ENCODE data around the gene TMEFF2. TPM values are rescaled to one million over a fixed set of nuclear protein-coding genes. Genes with fewer than 3 reads are reported as not detected.

Gene TMEFF2
- polyA plus RNA-seq, 1 of the 3 experiments (the other 2 are of a cell fraction), result 5.4 TPM

- Histone ChIP-seq H3K27me3 (ENCODE audit: insufficient read depth) (no peaks in the 10 kb centered on the region), H3K79me2 (ENCODE audit: insufficient read depth) (no peaks in the 10 kb centered on the region), H3F3A (replicated peaks; ENCODE audit: insufficient read depth) (peaks cover under 1% of the 10 kb centered on the region), H3K9ac (no peak overlapping the region), H3K9me2 (no peaks in the 10 kb centered on the region), H3K36me3 (replicated peaks in 1 of 2; ENCODE audit: control insufficient read depth in 1 of 2, insufficient read depth in 2 of 2, low read length in 1 of 2) (no peaks in the 10 kb centered on the region), H4K20me1 (ENCODE audit: insufficient read depth) (no peaks in the 10 kb centered on the region), H3K9me3 (no peaks in the 10 kb centered on the region), H2AFZ (ENCODE audit: low read depth) (no peak overlapping the region), H3K4me1 (ENCODE audit: control insufficient read depth in 1 of 2, insufficient read depth in 2 of 2, low read depth in 1 of 2, low read length in 1 of 2) (peaks cover 0 to 5% of the 10 kb centered on the region in 2 experiments; a peak in 1 of 4 replicates), H3K4me3 (ENCODE audit: low read depth in 2 of 2, low read length in 1 of 2) (no peak overlapping the region), H3K27ac (ENCODE audit: low read depth in 2 of 2, low read length in 1 of 2) (no peak overlapping the region), H3K4me2 (no peak overlapping the region)
- 89% methylated on average over 8 of the region's 8 CpGs for WGBS (ENCODE audit: low lambda C conversion rate)
- POLR2A ChIA-PET, result no interaction called here
- DNase-seq, result no peak
- CTCF ChIA-PET, result no interaction called here
- TF ChIP-seq CTCF (IDR thresholded peaks at IDR 0.05) (no peak), MEF2A (IDR thresholded peaks at IDR 0.05; ENCODE audit: borderline replicate concordance, low read depth) (no peak), REST (IDR thresholded peaks at IDR 0.05; ENCODE audit: low read depth, low read length) (no peak), YY1 (IDR thresholded peaks at IDR 0.05; ENCODE audit: low read depth) (no peak)
Observed at GRCh38 chr2:191952515-191953270, 242.0 kb downstream of the TMEFF2 start.

GRCh38 chr2:191951832-191952231, 242.9 kb downstream of the TMEFF2 start:
- CTCF ChIA-PET, result no interaction called here
- H2AFZ ChIP-seq (ENCODE audit: low read depth), result no peak overlapping the region

More at GRCh38 chr2:191951832-191952231, 242.9 kb downstream of the TMEFF2 start:
- H3K4me1 ChIP-seq (ENCODE audit: control insufficient read depth in 1 of 2, insufficient read depth in 2 of 2, low read depth in 1 of 2, low read length in 1 of 2), result peaks cover 0 to 5% of the 10 kb centered on the region in 2 experiments; a peak in 1 of 4 replicates
- no peaks in the 10 kb centered on the region for H3K27me3 ChIP-seq (ENCODE audit: insufficient read depth)
- H3K36me3 ChIP-seq (replicated peaks in 1 of 2; ENCODE audit: control insufficient read depth in 1 of 2, insufficient read depth in 2 of 2, low read length in 1 of 2), result no peaks in the 10 kb centered on the region
- H3K4me2 ChIP-seq, result no peak overlapping the region
- H3K79me2 ChIP-seq (ENCODE audit: insufficient read depth), result no peaks in the 10 kb centered on the region
- H3K9me3 ChIP-seq, result no peaks in the 10 kb centered on the region
- POLR2A ChIA-PET, result no interaction called here
- 97% methylated on average over 1 of the region's 1 CpG for WGBS (ENCODE audit: low lambda C conversion rate)
- no peaks in the 10 kb centered on the region for H3F3A ChIP-seq (replicated peaks; ENCODE audit: insufficient read depth)
- TF ChIP-seq EZH2phosphoT487 (IDR thresholded peaks at IDR 0.05; ENCODE audit: borderline replicate concordance, low read depth) (no peak), FOSL2 (IDR thresholded peaks at IDR 0.05; ENCODE audit: borderline replicate concordance, low read depth) (no peak), FOXJ3 (CRISPR knock-in tag; IDR thresholded peaks at IDR 0.05) (no peak), ZBTB33 (IDR thresholded peaks at IDR 0.05; ENCODE audit: borderline replicate concordance, low read depth) (no peak), MEF2A (IDR thresholded peaks at IDR 0.05; ENCODE audit: borderline replicate concordance, low read depth) (no peak), MXI1 (IDR thresholded peaks at IDR 0.05; ENCODE audit: low read depth, low read length) (no peak), USF2 (IDR thresholded peaks at IDR 0.05; ENCODE audit: borderline replicate concordance, low read depth, low read length) (no peak), IRF3 (IDR thresholded peaks at IDR 0.05; ENCODE audit: low read depth, low read length) (no peak)
- no peak overlapping the region for H3K27ac ChIP-seq (ENCODE audit: low read depth in 2 of 2, low read length in 1 of 2)
- no peaks in the 10 kb centered on the region for H3K9me2 ChIP-seq
- no peaks in the 10 kb centered on the region for H4K20me1 ChIP-seq (ENCODE audit: insufficient read depth)
- no peak for DNase-seq
- no peak overlapping the region for H3K4me3 ChIP-seq (ENCODE audit: low read depth in 2 of 2, low read length in 1 of 2)
- H3K9ac ChIP-seq, result no peak overlapping the region
